SK-N-SH treated with all-trans-retinoic acid at 6 μM for 48 hours (cell line): ENCODE measurements around the gene DCK.

Source experiments
- ATAC-seq: fragments of 200-7000 bp; cut with Tn5 transposase; 3 replicates; pipeline ENCODE4 v1.9.1; 2020; ENCODE audit warnings: mild to moderate bottlenecking, moderate library complexity
- BACH2 ChIP-seq: fragments of 250-450 bp; sonication (Bioruptor Pico); IDR thresholded peaks from 2 replicates; pipeline ENCODE4 v1.9.0; 2021; ENCODE audit warnings: mild to moderate bottlenecking, borderline replicate concordance
- CREB5 ChIP-seq: fragments of 250-450 bp; sonication (Bioruptor Pico); IDR thresholded peaks from 2 replicates; pipeline ENCODE4 v1.5.1; 2020; ENCODE audit warnings: low read depth, mild to moderate bottlenecking, moderate library complexity
- CSDC2 ChIP-seq: fragments of 250-450 bp; sonication (Bioruptor Pico); IDR thresholded peaks from 2 replicates; pipeline ENCODE4 v1.5.0; 2020; ENCODE audit warnings: mild to moderate bottlenecking, moderate library complexity
- CSRNP3 ChIP-seq: fragments of 250-450 bp; sonication (Bioruptor Pico); IDR thresholded peaks from 2 replicates; pipeline ENCODE4 v1.5.1; 2021; ENCODE audit warnings: mild to moderate bottlenecking, moderate library complexity
- GLIS3 ChIP-seq: fragments of 250-450 bp; sonication (Bioruptor Pico); IDR thresholded peaks from 2 replicates; pipeline ENCODE4 v1.5.0; 2020; ENCODE audit warnings: mild to moderate bottlenecking, moderate library complexity
- ISL1 ChIP-seq: fragments of 250-450 bp; sonication (Bioruptor Pico); IDR thresholded peaks from 2 replicates; pipeline ENCODE4 v2.1.2; 2022; ENCODE audit warnings: mild to moderate bottlenecking, moderate library complexity
- OSR1 ChIP-seq: fragments of 250-450 bp; sonication (Bioruptor Pico); IDR thresholded peaks from 2 replicates; pipeline ENCODE4 v1.8.0; 2022; ENCODE audit warnings: moderate library complexity, mild to moderate bottlenecking, inconsistent platforms
- POU6F1 ChIP-seq: fragments of 250-450 bp; sonication (Bioruptor Pico); IDR thresholded peaks from 2 replicates; pipeline ENCODE4 v1.8.0; 2021; ENCODE audit warnings: low read depth, mild to moderate bottlenecking, moderate library complexity, borderline replicate concordance
- TCF4 ChIP-seq: fragments of 250-450 bp; sonication (Bioruptor Pico); IDR thresholded peaks from 2 replicates; pipeline ENCODE4 v1.8.0; 2021; ENCODE audit warnings: mild to moderate bottlenecking, moderate library complexity, borderline replicate concordance
- TOX ChIP-seq: fragments of 250-450 bp; sonication (Bioruptor Pico); IDR thresholded peaks from 2 replicates; pipeline ENCODE4 v1.8.0; 2021; ENCODE audit warnings: mild to moderate bottlenecking, moderate library complexity, borderline replicate concordance
- ZC3H10 ChIP-seq: fragments of 250-450 bp; sonication (Bioruptor Pico); IDR thresholded peaks from 2 replicates; pipeline ENCODE4 v1.5.1; 2021; ENCODE audit warnings: mild to moderate bottlenecking, moderate library complexity
- ZFP3 ChIP-seq: fragments of 250-450 bp; sonication (Bioruptor Pico); IDR thresholded peaks from 2 replicates; pipeline ENCODE4 v1.5.0; 2020; ENCODE audit warnings: mild to moderate bottlenecking, moderate library complexity
- ZFP30 ChIP-seq: fragments of 450-650 bp; formaldehyde crosslinking; IDR thresholded peaks from 2 replicates; pipeline ENCODE4 v1.5.0; 2022; ENCODE audit warnings: mild to moderate bottlenecking, moderate library complexity
- ZNF565 ChIP-seq: fragments of 450-650 bp; formaldehyde crosslinking; conservative IDR thresholded peaks from 2 replicates; pipeline ENCODE4 v1.5.0; 2020; ENCODE audit warnings: low read depth, mild to moderate bottlenecking, moderate library complexity
- ZNF70 ChIP-seq: fragments of 450-650 bp; formaldehyde crosslinking; IDR thresholded peaks from 2 replicates; pipeline ENCODE4 v1.5.0; 2020; ENCODE audit warnings: mild to moderate bottlenecking, moderate library complexity
- ZNF8 ChIP-seq: fragments of 450-650 bp; formaldehyde crosslinking; IDR thresholded peaks from 2 replicates; pipeline ENCODE4 v1.5.0; 2020; ENCODE audit warnings: mild to moderate bottlenecking, moderate library complexity
- TF ChIP-seq, protein P1 (sequence below): fragments of 250-450 bp; sonication (Bioruptor Pico); IDR thresholded peaks from 2 replicates; pipeline ENCODE4 v1.5.0; 2020; ENCODE audit warnings: mild to moderate bottlenecking, moderate library complexity

DCK gene

GRCh38 chr4:70945452-70946055 is 47.9 kb upstream of the DCK start:
- peak; percentile 19; the same call in 2 of the 3 replicates for ATAC-seq
- TF ChIP-seq CSRNP3 (CRISPR knock-in tag): no peak
- no peak for TF ChIP-seq ZNF565 (CRISPR knock-in tag)
- no peak for TF ChIP-seq TCF4 (CRISPR knock-in tag)
- no peak for TF ChIP-seq OSR1

GRCh38 chr4:70946939-70947338 is 46.5 kb upstream of the DCK start:
- no peak for ATAC-seq
- TF ChIP-seq GLIS3 (CRISPR knock-in tag): no peak
- no peak for TF ChIP-seq ZFP3 (CRISPR knock-in tag)

DNA sequence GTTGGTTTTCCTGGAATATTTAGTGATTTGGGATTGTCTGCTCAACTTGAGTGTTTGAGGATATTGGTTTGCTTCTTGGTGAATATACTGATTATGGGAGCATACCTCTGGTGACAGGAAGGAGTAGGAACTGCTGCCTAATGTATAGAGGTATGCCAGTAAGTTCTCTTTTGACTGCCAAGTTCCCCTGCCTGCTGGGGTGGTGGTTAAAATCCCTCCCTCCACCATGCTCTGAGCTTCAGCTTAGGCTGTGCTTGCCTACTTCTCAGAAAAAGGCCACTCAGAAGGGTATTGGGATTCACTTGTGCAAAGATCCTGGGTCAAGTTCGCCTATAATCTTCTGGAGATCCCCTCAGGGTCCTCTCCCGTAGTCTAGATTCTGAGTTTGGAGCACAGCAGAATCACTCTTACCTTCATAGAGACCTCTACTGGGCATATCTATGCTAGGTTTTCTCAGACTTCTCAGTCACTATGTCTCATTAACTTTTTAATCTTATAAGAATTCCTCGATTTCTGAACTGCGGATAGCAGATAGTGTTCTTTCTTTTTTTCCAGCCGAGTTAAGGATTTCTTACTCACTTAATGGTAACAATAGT is 44.7 kb upstream of the DCK start:
- no peak for TF ChIP-seq TCF4 (CRISPR knock-in tag)
- TF ChIP-seq ZC3H10 (CRISPR knock-in tag): no peak
- TF ChIP-seq BACH2: no peak
- TF ChIP-seq ISL1 (CRISPR knock-in tag): no peak
- TF ChIP-seq CSRNP3 (CRISPR knock-in tag): no peak
- no peak for TF ChIP-seq ZNF70 (CRISPR knock-in tag)

GRCh38 chr4:70954032-70954431 is 39.4 kb upstream of the DCK start:
- TF ChIP-seq CSDC2 (no peak), TOX (no peak), OSR1 (no peak), BACH2 (no peak), CREB5 (CRISPR knock-in tag) (no peak), POU6F1 (CRISPR knock-in tag) (no peak), ZNF70 (CRISPR knock-in tag) (no peak), ZNF8 (CRISPR knock-in tag) (no peak), ZFP30 (CRISPR knock-in tag) (no peak), ISL1 (CRISPR knock-in tag) (no peak), ZFP3 (CRISPR knock-in tag) (no peak)
- TF ChIP-seq, protein P1, sequence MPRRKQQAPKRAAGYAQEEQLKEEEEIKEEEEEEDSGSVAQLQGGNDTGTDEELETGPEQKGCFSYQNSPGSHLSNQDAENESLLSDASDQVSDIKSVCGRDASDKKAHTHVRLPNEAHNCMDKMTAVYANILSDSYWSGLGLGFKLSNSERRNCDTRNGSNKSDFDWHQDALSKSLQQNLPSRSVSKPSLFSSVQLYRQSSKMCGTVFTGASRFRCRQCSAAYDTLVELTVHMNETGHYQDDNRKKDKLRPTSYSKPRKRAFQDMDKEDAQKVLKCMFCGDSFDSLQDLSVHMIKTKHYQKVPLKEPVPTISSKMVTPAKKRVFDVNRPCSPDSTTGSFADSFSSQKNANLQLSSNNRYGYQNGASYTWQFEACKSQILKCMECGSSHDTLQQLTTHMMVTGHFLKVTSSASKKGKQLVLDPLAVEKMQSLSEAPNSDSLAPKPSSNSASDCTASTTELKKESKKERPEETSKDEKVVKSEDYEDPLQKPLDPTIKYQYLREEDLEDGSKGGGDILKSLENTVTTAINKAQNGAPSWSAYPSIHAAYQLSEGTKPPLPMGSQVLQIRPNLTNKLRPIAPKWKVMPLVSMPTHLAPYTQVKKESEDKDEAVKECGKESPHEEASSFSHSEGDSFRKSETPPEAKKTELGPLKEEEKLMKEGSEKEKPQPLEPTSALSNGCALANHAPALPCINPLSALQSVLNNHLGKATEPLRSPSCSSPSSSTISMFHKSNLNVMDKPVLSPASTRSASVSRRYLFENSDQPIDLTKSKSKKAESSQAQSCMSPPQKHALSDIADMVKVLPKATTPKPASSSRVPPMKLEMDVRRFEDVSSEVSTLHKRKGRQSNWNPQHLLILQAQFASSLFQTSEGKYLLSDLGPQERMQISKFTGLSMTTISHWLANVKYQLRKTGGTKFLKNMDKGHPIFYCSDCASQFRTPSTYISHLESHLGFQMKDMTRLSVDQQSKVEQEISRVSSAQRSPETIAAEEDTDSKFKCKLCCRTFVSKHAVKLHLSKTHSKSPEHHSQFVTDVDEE (CRISPR knock-in tag): no peak
- no peak for ATAC-seq

More for the DNA sequence above, 44.7 kb upstream of the DCK start:
- ATAC-seq: peak; percentile 45; the same call in 2 of the 3 replicates
